ENCODE measurements around the gene HMX1.

DNA sequence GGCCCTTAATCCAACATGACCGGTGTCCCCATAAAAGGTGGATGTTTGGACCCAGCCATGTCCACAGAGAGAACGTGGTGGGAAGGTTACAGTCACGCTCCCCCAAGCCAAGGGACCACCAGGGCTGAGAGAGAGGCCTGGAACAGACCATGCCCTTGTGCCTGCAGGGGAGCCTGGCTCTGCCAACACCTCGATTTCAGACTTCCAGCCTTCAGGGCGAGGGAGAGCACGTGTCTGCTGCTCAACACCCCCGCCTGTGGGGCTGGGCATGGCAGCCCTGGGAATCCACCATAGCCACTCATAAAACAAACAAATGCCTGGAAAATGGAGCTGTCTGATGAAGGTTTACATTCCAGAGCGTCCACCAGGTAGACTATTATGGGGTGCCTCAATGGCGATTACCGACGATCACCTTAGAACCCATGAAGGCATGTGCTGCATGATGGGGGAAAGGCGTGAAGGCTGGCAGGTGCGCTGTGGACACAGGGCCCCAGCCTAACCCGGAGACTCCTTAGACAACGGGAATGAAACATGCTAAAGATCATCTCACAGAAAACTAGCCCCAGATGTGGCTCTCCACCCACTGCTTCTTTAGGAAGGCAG lies 42.3 kb upstream of the HMX1 start:
- TF ChIP-seq CHD4 (IDR thresholded peaks at IDR 0.05), result no peak
- no peak for TF ChIP-seq EGR1 (IDR thresholded peaks at IDR 0.05; ENCODE audit: borderline replicate concordance in 1 of 2, low read depth in 2 of 2, low read length in 2 of 2)
- TF ChIP-seq, protein P1, sequence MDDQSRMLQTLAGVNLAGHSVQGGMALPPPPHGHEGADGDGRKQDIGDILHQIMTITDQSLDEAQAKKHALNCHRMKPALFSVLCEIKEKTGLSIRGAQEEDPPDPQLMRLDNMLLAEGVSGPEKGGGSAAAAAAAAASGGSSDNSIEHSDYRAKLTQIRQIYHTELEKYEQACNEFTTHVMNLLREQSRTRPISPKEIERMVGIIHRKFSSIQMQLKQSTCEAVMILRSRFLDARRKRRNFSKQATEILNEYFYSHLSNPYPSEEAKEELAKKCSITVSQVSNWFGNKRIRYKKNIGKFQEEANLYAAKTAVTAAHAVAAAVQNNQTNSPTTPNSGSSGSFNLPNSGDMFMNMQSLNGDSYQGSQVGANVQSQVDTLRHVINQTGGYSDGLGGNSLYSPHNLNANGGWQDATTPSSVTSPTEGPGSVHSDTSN (IDR thresholded peaks at IDR 0.05; ENCODE audit: insufficient replicate concordance, low read depth, low read length), result no peak
- no peak for TF ChIP-seq IRF3 (IDR thresholded peaks at IDR 0.05)
- no peak for TF ChIP-seq SUZ12 (IDR thresholded peaks at IDR 0.05; ENCODE audit: unreplicated experiment)
- TF ChIP-seq NBN (IDR thresholded peaks at IDR 0.05), result no peak
- TF ChIP-seq, protein P2, sequence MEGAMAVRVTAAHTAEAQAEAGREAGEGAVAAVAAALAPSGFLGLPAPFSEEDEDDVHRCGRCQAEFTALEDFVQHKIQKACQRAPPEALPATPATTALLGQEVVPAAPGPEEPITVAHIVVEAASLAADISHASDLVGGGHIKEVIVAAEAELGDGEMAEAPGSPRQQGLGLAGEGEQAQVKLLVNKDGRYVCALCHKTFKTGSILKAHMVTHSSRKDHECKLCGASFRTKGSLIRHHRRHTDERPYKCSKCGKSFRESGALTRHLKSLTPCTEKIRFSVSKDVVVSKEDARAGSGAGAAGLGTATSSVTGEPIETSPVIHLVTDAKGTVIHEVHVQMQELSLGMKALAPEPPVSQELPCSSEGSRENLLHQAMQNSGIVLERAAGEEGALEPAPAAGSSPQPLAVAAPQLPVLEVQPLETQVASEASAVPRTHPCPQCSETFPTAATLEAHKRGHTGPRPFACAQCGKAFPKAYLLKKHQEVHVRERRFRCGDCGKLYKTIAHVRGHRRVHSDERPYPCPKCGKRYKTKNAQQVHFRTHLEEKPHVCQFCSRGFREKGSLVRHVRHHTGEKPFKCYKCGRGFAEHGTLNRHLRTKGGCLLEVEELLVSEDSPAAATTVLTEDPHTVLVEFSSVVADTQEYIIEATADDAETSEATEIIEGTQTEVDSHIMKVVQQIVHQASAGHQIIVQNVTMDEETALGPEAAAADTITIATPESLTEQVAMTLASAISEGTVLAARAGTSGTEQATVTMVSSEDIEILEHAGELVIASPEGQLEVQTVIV (IDR thresholded peaks at IDR 0.05; ENCODE audit: borderline replicate concordance, partially characterized antibody), result no peak
- no peak for TF ChIP-seq SMAD5 (IDR thresholded peaks at IDR 0.05; ENCODE audit: low read depth)
- no peak for TF ChIP-seq ZSCAN29 (IDR thresholded peaks at IDR 0.05)
